ENCODE measurements around the gene SGCA. TPM values are rescaled to one million over a fixed set of nuclear protein-coding genes. Genes with fewer than 3 reads are reported as not detected.

The SGCA gene
- total and polyA plus RNA-seq, 10 of the 15 experiments (the other 5 are each of a cell fraction or from before 2014, with no cell fraction given), result 0.13 to 2.2 (median 0.50) TPM; not detected in 2

GRCh38 chr17:50120475-50121253 is 45.1 kb upstream of the SGCA start:
- Histone ChIP-seq H3K79me2 (ENCODE audit: control insufficient read depth, insufficient read depth, low read length) (no peaks in the 10 kb centered on the region), H3K4me1 (ENCODE audit: control insufficient read depth, insufficient read depth, low read length) (no peaks in the 10 kb centered on the region), H3K4me3 (no peak overlapping the region), H3K4me2 (ENCODE audit: control insufficient read depth, insufficient read depth) (no peak overlapping the region), H2AFZ (ENCODE audit: control insufficient read depth, low read depth, low read length) (no peak overlapping the region), H3K27me3 (replicated peaks in 1 of 2; ENCODE audit: control insufficient read depth in 2 of 2, insufficient read depth in 2 of 2, low read length in 1 of 2) (peaks cover 6 to 7% of the 10 kb centered on the region in 2 experiments; a peak in 3 of 4 replicates), H4K20me1 (ENCODE audit: control insufficient read depth, insufficient read depth) (no peaks in the 10 kb centered on the region), H3K9me3 (replicated peaks; ENCODE audit: control insufficient read depth, insufficient read depth, low read length) (no peaks in the 10 kb centered on the region), H3K27ac (ENCODE audit: control insufficient read depth, insufficient read depth) (no peak overlapping the region), H3K9ac (ENCODE audit: control insufficient read depth, insufficient read depth, low read length) (no peak overlapping the region), H3K36me3 (ENCODE audit: control insufficient read depth in 2 of 2, insufficient read depth in 2 of 2, low read length in 1 of 2) (no peaks in the 10 kb centered on the region)
- FAIRE-seq (no peak), ATAC-seq (no peak), DNase-seq (ENCODE audit: low read depth, low spot score) (no peak)
- ChIA-PET SMC1A (ENCODE audit: uncharacterized antibody, unreplicated experiment) (interaction anchor here (1.9 kb wide), 1 partner anchor 19 kb away, joined by 6 read pairs; no protein-coding TSS in a partner anchor), POLR2A (no interaction called here), RAD21 (ENCODE audit: unreplicated experiment) (no interaction called here), CTCF (interaction anchor here (1.0 to 5.0 kb wide), 6 partner anchors 12 to 78 kb away, joined by 3 to 21 read pairs (median 6); partner anchors contain the start of gene PDK2)
- BruUV-seq (replicated peaks), result no TSS peak
- in situ Hi-C loops (cut with MboI), result no loop called here
- intact Hi-C loops (cut with micrococcal nuclease; ENCODE audit: unreplicated experiment), result no loop called here
- no peak for TF ChIP-seq SREBF2 (IDR thresholded peaks at IDR 0.05; ENCODE audit: low read length)
- 11% methylated on average over 7 of the region's 7 CpGs for whole genome bisulfite sequencing (ENCODE audit: insufficient coverage, insufficient replicate concordance, low lambda C conversion rate, missing lambda C conversion rate)

- H2AFZ ChIP-seq (ENCODE audit: control insufficient read depth, low read depth, low read length), result no peak overlapping the region
- no peaks in the 10 kb centered on the region for H4K20me1 ChIP-seq (ENCODE audit: control insufficient read depth, insufficient read depth)
- H3K79me2 ChIP-seq (ENCODE audit: control insufficient read depth, insufficient read depth, low read length), result no peaks in the 10 kb centered on the region
- 71% methylated on average over 3 of the region's 3 CpGs for WGBS (ENCODE audit: insufficient coverage, insufficient replicate concordance, low lambda C conversion rate, missing lambda C conversion rate)
- H3K27ac ChIP-seq (ENCODE audit: control insufficient read depth, insufficient read depth), result no peak overlapping the region
- FAIRE-seq, result no peak
- RAD21 ChIA-PET (ENCODE audit: unreplicated experiment), result interaction anchor here (1.1 kb wide), 1 partner anchor 47 kb away, joined by 4 read pairs; no protein-coding TSS in a partner anchor
- ATAC-seq, result no peak; the same call in 2 of the 3 replicates
- H3K9me3 ChIP-seq (replicated peaks; ENCODE audit: control insufficient read depth, insufficient read depth, low read length), result no peaks in the 10 kb centered on the region
- no peak for DNase-seq (ENCODE audit: low read depth, low spot score)
- in situ Hi-C loops (cut with MboI) (no loop called here), intact Hi-C loops (cut with micrococcal nuclease; ENCODE audit: unreplicated experiment) (no loop called here)
- SMC1A ChIA-PET (ENCODE audit: uncharacterized antibody, unreplicated experiment), result interaction anchor here (0.7 to 1.0 kb wide), 2 partner anchors 25 to 46 kb away, joined by 3 read pairs; no protein-coding TSS in a partner anchor
- no peaks in the 10 kb centered on the region for H3K4me1 ChIP-seq (ENCODE audit: control insufficient read depth, insufficient read depth, low read length)
- H3K4me3 ChIP-seq, result no peak overlapping the region
- no peak for TF ChIP-seq LARP7 (IDR thresholded peaks at IDR 0.05)
- no peak for TF ChIP-seq TCF12 (IDR thresholded peaks at IDR 0.05; ENCODE audit: low read depth, low read length)
- no peak for TF ChIP-seq IRF4 (IDR thresholded peaks at IDR 0.05; ENCODE audit: low read depth, low read length)
- no peak for TF ChIP-seq E2F8 (IDR thresholded peaks at IDR 0.05; ENCODE audit: low read depth, partially characterized antibody)
- no peak for TF ChIP-seq CHD2 (IDR thresholded peaks at IDR 0.05; ENCODE audit: borderline replicate concordance, low read depth, low read length)
- no peak for TF ChIP-seq CEBPB (IDR thresholded peaks at IDR 0.05; ENCODE audit: borderline replicate concordance in 1 of 2, low read depth in 2 of 2, low read length in 2 of 2)
- H3K4me2 ChIP-seq (ENCODE audit: control insufficient read depth, insufficient read depth), result no peak overlapping the region
- POLR2A ChIA-PET, result interaction anchor here (1.0 kb wide), 1 partner anchor 9 kb away, joined by 4 read pairs; no protein-coding TSS in a partner anchor
- no peak overlapping the region for H3K9ac ChIP-seq (ENCODE audit: control insufficient read depth, insufficient read depth, low read length)
- peaks cover 3 to 5% of the 10 kb centered on the region in 2 experiments; a peak in 3 of 4 replicates for H3K27me3 ChIP-seq (replicated peaks in 1 of 2; ENCODE audit: control insufficient read depth in 2 of 2, insufficient read depth in 2 of 2, low read length in 1 of 2)
- BruUV-seq (replicated peaks), result no TSS peak
- CTCF ChIA-PET, result interaction anchor here (0.7 to 5.0 kb wide), 8 partner anchors 8 to 47 kb away, joined by 3 to 21 read pairs (median 6); partner anchors contain the start of gene PDK2
- no peaks in the 10 kb centered on the region for H3K36me3 ChIP-seq (ENCODE audit: control insufficient read depth in 2 of 2, insufficient read depth in 2 of 2, low read length in 1 of 2)
These were observed 42.9 kb upstream of the SGCA start for GRCh38 chr17:50122945-50123344.

Data from GM12878 (cell line).